ENCODE data around the gene EPHA10. TPM values are rescaled to one million over a fixed set of nuclear protein-coding genes. Genes with fewer than 3 reads are reported as not detected.

EPHA10 gene
- total RNA-seq, 1 experiment from 2014 or later = not detected

GRCh38 chr1:37731312-37732019 lies 33.5 kb downstream of the EPHA10 start:
- Histone ChIP-seq H3K27ac (no peak overlapping the region), H3K36me3 (no peaks in the 10 kb centered on the region), H3K9me3 (replicated peaks) (no peaks in the 10 kb centered on the region), H3K4me1 (peaks cover 2% of the 10 kb centered on the region; the same call in 1 of the 2 replicates), H3K27me3 (peaks cover 33% of the 10 kb centered on the region; the same call in 1 of the 2 replicates), H3K4me3 (no peak overlapping the region)
- no peak for DNase-seq

- H3K9me3 ChIP-seq (replicated peaks) = no peaks in the 10 kb centered on the region
- no peak overlapping the region for H3K27ac ChIP-seq
- DNase-seq = no peak
- no peak overlapping the region for H3K4me3 ChIP-seq
- peaks cover 2% of the 10 kb centered on the region; the same call in 1 of the 2 replicates for H3K4me1 ChIP-seq
- no peaks in the 10 kb centered on the region for H3K36me3 ChIP-seq
- peaks cover 44% of the 10 kb centered on the region; the same call in 1 of the 2 replicates for H3K27me3 ChIP-seq
Observed at GRCh38 chr1:37730376-37730775, 34.5 kb downstream of the EPHA10 start.

- peaks cover 56% of the 10 kb centered on the region for H3K27me3 ChIP-seq
- H3K4me3 ChIP-seq = no peak overlapping the region
- H3K36me3 ChIP-seq = no peaks in the 10 kb centered on the region
- no peak for DNase-seq
- H3K4me1 ChIP-seq = peaks cover 2% of the 10 kb centered on the region; the same call in 1 of the 2 replicates
- no peak overlapping the region for H3K27ac ChIP-seq
- H3K9me3 ChIP-seq (replicated peaks) = no peaks in the 10 kb centered on the region
Observed at GRCh38 chr1:37728416-37728815, 36.5 kb downstream of the EPHA10 start.

GRCh38 chr1:37726751-37727585 lies 38.0 kb downstream of the EPHA10 start:
- Histone ChIP-seq H3K36me3 (no peaks in the 10 kb centered on the region), H3K9me3 (replicated peaks) (no peaks in the 10 kb centered on the region), H3K4me3 (no peak overlapping the region), H3K4me1 (peaks cover 2% of the 10 kb centered on the region; the same call in 1 of the 2 replicates), H3K27ac (no peak overlapping the region), H3K27me3 (peaks cover 65% of the 10 kb centered on the region)
- peak in 1 of 2 experiments; percentile 27 for DNase-seq

GRCh38 chr1:37725851-37726613 lies 38.9 kb downstream of the EPHA10 start:
- Histone ChIP-seq H3K9me3 (replicated peaks) (no peaks in the 10 kb centered on the region), H3K27me3 (peaks cover 66% of the 10 kb centered on the region), H3K27ac (no peak overlapping the region), H3K4me1 (peaks cover 2% of the 10 kb centered on the region; the same call in 1 of the 2 replicates), H3K36me3 (no peaks in the 10 kb centered on the region), H3K4me3 (no peak overlapping the region)
- no peak for DNase-seq

- H3K4me3 ChIP-seq = no peak overlapping the region
- peaks cover 2% of the 10 kb centered on the region; the same call in 1 of the 2 replicates for H3K4me1 ChIP-seq
- peaks cover 63% of the 10 kb centered on the region for H3K27me3 ChIP-seq
- no peak for DNase-seq
- H3K36me3 ChIP-seq = no peaks in the 10 kb centered on the region
- no peaks in the 10 kb centered on the region for H3K9me3 ChIP-seq (replicated peaks)
- no peak overlapping the region for H3K27ac ChIP-seq
Observed at GRCh38 chr1:37724575-37724974, 40.3 kb downstream of the EPHA10 start.

- no peak overlapping the region for H3K4me3 ChIP-seq
- no peak overlapping the region for H3K27ac ChIP-seq
- peaks cover 2% of the 10 kb centered on the region; the same call in 1 of the 2 replicates for H3K4me1 ChIP-seq
- H3K36me3 ChIP-seq = no peaks in the 10 kb centered on the region
- DNase-seq = no peak
- H3K9me3 ChIP-seq (replicated peaks) = no peaks in the 10 kb centered on the region
- H3K27me3 ChIP-seq = peaks cover 62% of the 10 kb centered on the region
Observed at GRCh38 chr1:37723390-37724078, 41.4 kb downstream of the EPHA10 start.

- Histone ChIP-seq H3K36me3 (no peaks in the 10 kb centered on the region), H3K9me3 (replicated peaks) (no peaks in the 10 kb centered on the region), H3K27me3 (peaks cover 61% of the 10 kb centered on the region), H3K4me3 (no peak overlapping the region), H3K4me1 (peaks cover 2% of the 10 kb centered on the region; the same call in 1 of the 2 replicates), H3K27ac (no peak overlapping the region)
- DNase-seq = no peak
Observed at GRCh38 chr1:37723072-37723389, 41.9 kb downstream of the EPHA10 start.

- H3K36me3 ChIP-seq = no peaks in the 10 kb centered on the region
- no peaks in the 10 kb centered on the region for H3K9me3 ChIP-seq (replicated peaks)
- H3K4me1 ChIP-seq = peaks cover 2% of the 10 kb centered on the region; the same call in 1 of the 2 replicates
- peaks cover 61% of the 10 kb centered on the region for H3K27me3 ChIP-seq
- no peak for DNase-seq
- H3K4me3 ChIP-seq = no peak overlapping the region
- no peak overlapping the region for H3K27ac ChIP-seq
Observed at GRCh38 chr1:37722181-37723071, 42.5 kb downstream of the EPHA10 start.

GRCh38 chr1:37721565-37721964 lies 43.4 kb downstream of the EPHA10 start:
- Histone ChIP-seq H3K27me3 (peaks cover 58% of the 10 kb centered on the region), H3K9me3 (replicated peaks) (no peaks in the 10 kb centered on the region), H3K4me1 (peaks cover under 1% of the 10 kb centered on the region; the same call in 1 of the 2 replicates), H3K27ac (no peak overlapping the region), H3K36me3 (no peaks in the 10 kb centered on the region), H3K4me3 (no peak overlapping the region)
- no peak for DNase-seq

GRCh38 chr1:37720231-37721130 lies 44.4 kb downstream of the EPHA10 start:
- no peak for DNase-seq
- no peaks in the 10 kb centered on the region for H3K4me1 ChIP-seq
- no peak overlapping the region for H3K27ac ChIP-seq
- H3K36me3 ChIP-seq = no peaks in the 10 kb centered on the region
- H3K27me3 ChIP-seq = peaks cover 47% of the 10 kb centered on the region
- no peak overlapping the region for H3K4me3 ChIP-seq
- no peaks in the 10 kb centered on the region for H3K9me3 ChIP-seq (replicated peaks)

- no peak for DNase-seq
- H3K27me3 ChIP-seq = peaks cover 43% of the 10 kb centered on the region
- no peaks in the 10 kb centered on the region for H3K9me3 ChIP-seq (replicated peaks)
- H3K4me1 ChIP-seq = no peaks in the 10 kb centered on the region
- H3K27ac ChIP-seq = no peak overlapping the region
- H3K36me3 ChIP-seq = no peaks in the 10 kb centered on the region
- H3K4me3 ChIP-seq = no peak overlapping the region
Observed at GRCh38 chr1:37719572-37720195, 45.2 kb downstream of the EPHA10 start.

All from SJCRH30 (cell line).